ENCODE measurements around the gene ADCY2.

The ADCY2 gene

GRCh38 chr5:7518947-7519560 is 123.1 kb downstream of the ADCY2 start:
- DNase-seq: no peak

DNA sequence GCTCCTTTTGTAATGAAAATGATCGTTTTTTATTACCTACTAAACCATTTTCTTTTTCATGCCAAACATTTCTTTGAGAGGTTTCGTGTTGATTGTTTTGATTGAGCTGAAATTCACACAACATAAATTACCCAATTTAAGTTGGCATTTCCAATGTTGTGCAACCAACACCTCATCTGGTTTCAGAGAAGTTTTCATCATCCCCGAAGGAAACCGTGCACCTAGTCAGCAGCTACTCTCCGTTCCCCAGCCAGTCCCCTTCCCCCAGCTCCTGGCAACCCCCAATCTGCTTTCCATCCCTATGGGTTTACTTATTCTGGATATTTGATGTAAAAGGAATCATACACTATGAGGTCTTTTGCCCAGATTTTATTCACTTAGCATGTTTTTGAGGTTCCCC is 123.6 kb downstream of the ADCY2 start:
- DNase-seq: no peak

DNA sequence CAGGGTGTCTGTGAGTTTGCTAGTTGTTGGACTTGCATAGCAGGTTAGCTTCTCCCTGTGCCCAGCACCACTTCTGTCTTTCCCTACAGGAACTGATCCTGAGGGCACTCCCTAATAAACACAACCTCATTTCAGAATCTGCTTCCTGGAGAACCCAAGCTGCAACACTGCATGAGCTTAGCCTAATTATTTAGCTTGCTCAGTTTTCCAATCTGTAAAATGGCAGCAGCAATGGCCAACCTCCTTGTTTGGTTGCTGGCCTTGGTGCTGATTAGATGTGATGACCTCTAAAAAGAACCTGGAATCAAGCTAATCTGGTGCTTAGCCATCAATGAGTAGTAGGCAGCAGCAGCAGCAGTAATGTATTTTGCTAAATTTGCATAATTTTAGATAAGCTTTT is 133.9 kb downstream of the ADCY2 start:
- DNase-seq: no peak

- DNase-seq: no peak
Observed at GRCh38 chr5:7533941-7534340, 138.0 kb downstream of the ADCY2 start.

DNA sequence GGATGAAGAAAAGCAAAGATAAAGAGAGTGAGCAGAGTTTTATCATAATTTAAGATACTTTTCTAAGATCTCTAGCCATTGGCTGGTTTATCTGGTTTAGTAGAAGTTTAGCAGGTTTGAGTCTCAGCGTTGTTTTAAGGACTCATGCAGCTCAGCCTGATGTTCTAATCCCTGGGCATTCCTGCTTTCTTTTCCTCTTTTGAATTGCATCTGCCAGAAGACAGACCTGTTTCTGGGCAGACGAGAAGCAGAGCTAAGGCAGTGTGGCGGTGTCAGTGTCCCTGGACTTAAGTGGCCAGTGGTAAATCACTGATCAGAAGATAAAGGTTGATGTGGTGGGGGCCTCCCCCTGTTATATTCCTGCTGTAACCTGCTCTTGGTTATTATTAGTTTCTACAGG is 138.6 kb downstream of the ADCY2 start:
- DNase-seq: no peak

GRCh38 chr5:7537573-7537972 is 141.6 kb downstream of the ADCY2 start:
- DNase-seq: no peak

DNA sequence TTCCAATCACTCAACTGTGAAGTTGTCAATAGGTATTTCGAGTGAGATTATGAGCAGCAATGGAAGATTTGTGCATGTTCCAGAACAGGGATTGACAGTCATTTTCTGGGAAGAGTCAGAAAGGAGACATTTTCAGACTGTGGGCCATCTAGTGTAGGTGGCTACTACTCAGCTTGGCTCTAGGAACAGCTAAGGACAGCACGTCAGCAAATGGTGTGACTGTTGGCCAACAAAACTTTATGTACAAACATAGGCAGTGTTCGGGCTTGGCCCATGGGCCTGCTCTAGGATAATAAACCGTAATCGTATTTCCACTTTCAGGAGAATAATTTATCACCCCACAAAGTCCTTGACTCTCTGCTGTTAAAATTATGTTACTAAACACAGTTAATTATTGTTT is 143.6 kb downstream of the ADCY2 start:
- DNase-seq: no peak

DNA sequence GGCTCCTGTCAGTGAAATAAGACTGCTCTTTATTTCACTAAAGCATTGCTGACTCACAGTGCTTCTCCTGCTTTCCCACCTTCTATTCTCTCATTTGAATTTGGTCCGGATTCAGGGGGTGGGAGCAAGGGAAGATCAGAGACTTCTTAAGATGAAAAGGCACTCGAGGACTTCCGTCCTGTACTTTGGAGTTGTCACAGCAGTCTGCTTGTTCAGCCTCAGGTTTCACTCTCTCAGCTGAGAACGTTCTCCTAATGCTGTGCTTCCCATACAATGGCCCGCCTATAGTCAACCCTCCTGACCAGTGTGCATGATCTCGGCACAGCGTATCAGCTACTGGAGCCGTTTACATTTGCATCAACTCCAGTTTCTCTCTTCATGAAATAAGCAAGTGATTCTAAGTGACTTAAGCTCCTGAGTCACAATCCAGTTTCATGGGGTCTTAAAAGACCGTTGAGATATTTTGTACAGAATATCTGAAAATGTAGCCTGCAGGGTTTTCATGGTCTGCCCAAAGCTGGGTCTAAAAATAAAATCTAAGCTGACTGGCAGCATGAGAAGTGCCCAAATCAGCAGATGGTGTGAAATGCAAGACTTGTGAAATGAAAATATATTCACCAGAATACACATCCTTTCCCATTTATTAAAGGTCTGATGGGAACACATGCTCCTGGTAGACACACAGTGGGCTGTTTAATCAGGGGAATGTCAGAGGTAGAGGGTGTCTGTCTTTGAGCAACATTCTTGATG is 145.0 kb downstream of the ADCY2 start:
- no peak for DNase-seq

DNA sequence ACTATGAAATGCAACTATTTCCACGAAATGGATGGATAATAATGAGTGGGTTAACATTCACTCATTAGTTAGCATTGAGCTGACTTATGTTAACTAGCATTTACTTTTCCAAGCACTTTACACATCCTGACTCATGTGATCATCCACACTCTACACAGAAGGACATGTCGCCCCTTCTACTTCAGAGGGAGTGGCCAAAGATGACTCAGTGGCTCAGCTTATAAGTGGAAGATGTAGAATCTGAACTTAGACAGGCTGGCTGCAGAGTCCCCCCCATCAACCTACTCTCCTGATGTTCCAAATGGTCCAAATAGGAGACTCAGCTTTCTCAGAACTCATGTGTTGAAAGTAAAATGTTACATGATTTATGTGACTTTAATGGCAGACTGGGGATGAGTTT is 146.0 kb downstream of the ADCY2 start:
- DNase-seq: no peak

DNA sequence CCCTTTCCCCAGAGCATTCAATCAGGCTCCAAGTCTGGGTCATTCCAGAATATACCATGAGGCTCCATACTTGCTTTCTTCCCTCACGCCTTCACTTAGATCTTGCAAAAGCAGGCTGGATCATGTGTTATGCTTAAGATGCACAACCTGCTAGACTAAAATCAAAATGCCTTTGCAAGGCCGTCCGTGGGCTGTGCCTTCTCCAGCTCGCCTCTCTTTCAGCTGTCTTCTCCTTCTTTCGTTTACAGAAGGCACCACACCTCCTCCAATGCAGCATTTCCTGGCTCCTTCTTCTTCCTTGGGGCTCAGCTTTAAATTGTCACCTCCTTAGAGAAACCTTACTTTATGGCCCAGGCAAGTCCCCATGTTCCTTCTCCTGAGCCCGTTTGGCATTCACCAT is 150.6 kb downstream of the ADCY2 start:
- no peak for DNase-seq

DNA sequence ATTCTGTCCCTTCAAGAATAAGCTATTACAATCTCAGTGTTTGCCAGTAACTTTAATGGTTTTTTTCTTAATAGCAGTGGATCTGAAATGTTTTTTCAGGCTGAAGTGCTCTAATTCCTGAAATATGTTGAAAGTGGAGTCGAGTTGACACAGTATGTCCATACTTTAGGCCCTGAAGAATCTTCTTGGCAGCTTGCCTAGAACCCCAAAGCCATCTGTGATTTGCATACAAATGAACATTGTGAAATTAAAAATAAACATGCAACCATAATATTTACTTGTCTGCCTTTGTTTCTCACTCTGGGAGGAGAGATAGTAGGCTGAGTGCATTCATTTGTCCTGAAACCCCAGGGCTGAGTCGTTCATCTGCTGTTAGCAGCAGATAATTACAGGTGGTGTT is 152.7 kb downstream of the ADCY2 start:
- DNase-seq: no peak

GRCh38 chr5:7565559-7565958 is 169.6 kb downstream of the ADCY2 start:
- DNase-seq: no peak

DNA sequence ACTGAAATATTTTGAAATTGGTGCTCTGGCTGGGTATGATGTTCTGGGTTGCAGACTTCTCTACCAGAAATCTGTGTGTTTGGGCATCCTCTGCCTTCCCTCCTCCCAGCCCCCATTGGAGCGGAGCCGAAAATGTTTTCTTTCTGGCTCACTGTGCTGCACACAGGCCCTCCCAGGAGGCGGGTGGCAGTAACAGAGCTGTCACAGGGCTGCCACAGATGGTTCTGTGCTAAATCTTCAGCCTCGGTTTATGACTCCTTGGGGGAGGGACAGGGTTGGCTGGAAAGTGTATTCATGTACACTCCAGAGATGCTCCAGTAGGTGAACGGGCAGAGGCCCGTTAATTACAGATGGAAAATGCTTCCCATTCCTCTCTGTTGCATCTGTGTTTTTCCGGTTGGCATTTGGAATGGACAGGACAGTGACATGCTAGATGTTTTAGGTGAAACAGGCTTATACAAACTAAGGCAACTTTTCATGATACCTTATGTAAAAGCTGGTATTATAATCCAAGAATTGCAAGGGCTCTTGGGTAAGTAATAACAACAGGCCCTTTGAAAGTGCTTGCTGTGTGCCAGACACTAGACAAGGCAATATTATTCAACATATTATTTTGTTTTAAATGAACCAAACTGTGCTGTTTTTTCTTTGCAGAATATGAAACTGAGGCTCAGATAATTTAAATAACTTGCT is 180.2 kb downstream of the ADCY2 start:
- DNase-seq: no peak

- DNase-seq: no peak
Observed at GRCh38 chr5:7577381-7577780, 181.4 kb downstream of the ADCY2 start.

- no peak for DNase-seq
Observed at GRCh38 chr5:7578071-7578470, 182.1 kb downstream of the ADCY2 start.

GRCh38 chr5:7584749-7585148 is 188.8 kb downstream of the ADCY2 start:
- DNase-seq: no peak

GRCh38 chr5:7585807-7586206 is 189.9 kb downstream of the ADCY2 start:
- no peak for DNase-seq

DNA sequence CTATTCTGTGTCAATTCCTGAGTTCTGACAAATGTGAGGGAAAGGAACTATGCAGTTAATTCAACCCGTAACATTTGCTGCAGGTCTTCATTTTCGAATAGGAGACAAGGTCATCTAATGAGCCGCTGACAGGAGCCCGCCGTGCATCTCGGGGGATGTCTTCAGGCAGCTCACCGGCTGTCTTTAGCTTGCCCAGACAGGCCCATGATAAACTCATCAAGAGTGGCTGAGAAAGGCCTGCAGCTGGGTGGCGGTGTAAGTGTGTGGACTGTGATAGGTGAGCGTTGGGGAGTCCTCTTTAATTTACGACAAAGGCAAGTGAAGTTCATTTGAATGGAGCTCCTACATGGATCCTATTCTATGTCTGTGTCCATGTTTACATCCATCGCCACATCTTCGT is 190.5 kb downstream of the ADCY2 start:
- DNase-seq: no peak

GRCh38 chr5:7589800-7590199 is 193.9 kb downstream of the ADCY2 start:
- no peak for DNase-seq

DNA sequence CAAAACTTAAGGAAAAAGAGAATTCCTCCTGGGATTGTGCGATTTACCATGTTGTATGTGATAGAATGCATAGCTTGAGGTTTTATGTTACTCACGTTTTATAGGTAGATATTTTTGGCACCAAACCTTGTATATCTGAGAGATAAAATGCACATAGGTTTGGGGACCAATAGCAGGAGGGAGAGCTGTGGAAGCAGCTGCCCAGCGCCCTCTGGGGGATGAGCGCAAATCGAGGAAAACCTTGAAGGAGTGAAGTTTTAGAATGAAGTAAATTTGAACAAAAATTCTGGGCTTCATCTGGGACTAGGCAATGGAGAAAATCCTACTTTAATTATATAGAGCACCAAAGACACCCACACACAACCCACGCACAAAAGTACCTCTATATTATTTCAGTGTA is 197.0 kb downstream of the ADCY2 start:
- DNase-seq: no peak

- no peak for DNase-seq
Observed at GRCh38 chr5:7597059-7597642, 201.2 kb downstream of the ADCY2 start.

DNA sequence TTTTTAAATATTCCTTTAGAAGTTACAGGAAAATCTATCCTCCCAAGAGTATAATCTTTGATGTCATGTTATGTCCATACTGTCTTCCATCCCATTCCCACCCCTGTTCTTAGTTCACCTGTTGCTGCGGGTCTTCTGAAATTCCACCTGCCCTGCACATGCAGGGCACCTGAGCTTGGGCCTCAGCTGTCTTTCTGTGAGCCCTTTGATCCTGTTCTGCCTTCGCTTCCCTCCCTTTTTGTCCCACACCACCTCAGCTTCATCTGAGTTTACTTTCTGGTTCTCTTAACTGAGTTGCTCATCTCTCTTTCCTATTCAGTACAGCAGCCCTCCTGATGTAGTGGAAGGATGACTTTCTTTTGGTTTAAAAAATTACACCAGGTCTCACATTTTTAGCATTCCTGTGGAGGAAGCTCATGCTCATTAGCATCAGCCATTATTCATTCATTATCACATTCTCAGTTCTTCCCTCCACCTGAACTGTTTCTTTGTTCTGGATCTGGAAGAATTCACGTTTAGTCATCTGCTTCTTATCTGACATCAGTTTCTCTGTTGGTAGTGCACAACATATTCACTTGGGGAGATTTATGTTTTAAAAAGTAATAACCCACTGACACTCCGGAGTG is 211.0 kb downstream of the ADCY2 start:
- no peak for DNase-seq

DNA sequence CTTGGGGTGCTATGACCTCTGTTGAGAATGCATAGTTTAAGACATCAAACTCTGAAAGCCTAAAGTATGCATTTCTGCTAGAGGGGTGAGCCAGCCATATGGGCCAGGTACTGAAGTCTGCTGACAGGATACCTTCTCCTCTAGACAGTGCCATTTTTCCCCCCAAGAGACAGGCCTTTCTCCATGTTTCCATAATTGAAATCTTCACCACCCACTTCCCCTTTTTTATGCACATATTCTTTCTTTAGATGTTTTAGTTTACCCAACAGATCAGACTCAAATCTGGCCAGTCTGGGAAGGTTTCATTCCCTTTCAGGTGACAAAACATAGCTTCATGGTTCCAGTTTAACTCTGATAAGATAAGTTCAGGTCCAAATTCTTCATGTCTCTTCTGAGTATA is 212.8 kb downstream of the ADCY2 start:
- no peak for DNase-seq
